LNCaP clone FGC (cell line): Measurements from ENCODE around the gene MSANTD1.

Experiments used
- DNase-seq: peaks from one replicate; pipeline ENCODE4 v3.0.0-alpha.2; 2011; ENCODE audit warnings: low read depth
- H3K4me3 ChIP-seq: 2 replicates; pipeline ENCODE4 v1.5.1; 2011; ENCODE audit warnings: mild to moderate bottlenecking, low read depth, low read length, control low read depth
- TF ChIP-seq, protein P1 (sequence below): IDR thresholded peaks from 2 replicates; pipeline ENCODE4 v1.5.1; 2012; ENCODE audit warnings: mild to moderate bottlenecking; ENCODE audit not compliant: control insufficient read depth, insufficient read depth; ENCODE audit errors: extremely low read depth

MSANTD1 gene

DNA sequence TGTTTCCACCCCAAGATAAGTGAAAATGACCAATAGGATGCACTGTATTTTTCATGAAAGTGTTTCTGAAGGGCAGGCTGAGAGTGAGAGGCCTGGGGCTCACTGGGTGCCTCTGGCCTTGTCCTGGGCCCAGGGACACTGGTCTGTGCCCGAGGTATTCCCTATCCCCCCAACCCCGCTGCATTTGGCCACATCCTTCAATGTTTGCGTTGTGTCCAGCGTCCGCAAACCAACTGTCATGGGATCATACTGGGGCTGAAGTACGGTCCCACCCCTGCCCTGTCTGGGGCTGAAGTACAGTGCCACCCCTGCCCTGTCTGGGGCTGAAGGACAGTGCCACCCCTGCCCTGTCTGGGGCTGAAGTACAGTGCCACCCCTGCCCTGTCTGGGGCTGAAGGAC lies 22.0 kb upstream of the MSANTD1 start:
- no peak overlapping the region for H3K4me3 ChIP-seq
- TF ChIP-seq, protein P1, sequence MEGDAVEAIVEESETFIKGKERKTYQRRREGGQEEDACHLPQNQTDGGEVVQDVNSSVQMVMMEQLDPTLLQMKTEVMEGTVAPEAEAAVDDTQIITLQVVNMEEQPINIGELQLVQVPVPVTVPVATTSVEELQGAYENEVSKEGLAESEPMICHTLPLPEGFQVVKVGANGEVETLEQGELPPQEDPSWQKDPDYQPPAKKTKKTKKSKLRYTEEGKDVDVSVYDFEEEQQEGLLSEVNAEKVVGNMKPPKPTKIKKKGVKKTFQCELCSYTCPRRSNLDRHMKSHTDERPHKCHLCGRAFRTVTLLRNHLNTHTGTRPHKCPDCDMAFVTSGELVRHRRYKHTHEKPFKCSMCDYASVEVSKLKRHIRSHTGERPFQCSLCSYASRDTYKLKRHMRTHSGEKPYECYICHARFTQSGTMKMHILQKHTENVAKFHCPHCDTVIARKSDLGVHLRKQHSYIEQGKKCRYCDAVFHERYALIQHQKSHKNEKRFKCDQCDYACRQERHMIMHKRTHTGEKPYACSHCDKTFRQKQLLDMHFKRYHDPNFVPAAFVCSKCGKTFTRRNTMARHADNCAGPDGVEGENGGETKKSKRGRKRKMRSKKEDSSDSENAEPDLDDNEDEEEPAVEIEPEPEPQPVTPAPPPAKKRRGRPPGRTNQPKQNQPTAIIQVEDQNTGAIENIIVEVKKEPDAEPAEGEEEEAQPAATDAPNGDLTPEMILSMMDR, result no peak
- DNase-seq, result no peak

DNA sequence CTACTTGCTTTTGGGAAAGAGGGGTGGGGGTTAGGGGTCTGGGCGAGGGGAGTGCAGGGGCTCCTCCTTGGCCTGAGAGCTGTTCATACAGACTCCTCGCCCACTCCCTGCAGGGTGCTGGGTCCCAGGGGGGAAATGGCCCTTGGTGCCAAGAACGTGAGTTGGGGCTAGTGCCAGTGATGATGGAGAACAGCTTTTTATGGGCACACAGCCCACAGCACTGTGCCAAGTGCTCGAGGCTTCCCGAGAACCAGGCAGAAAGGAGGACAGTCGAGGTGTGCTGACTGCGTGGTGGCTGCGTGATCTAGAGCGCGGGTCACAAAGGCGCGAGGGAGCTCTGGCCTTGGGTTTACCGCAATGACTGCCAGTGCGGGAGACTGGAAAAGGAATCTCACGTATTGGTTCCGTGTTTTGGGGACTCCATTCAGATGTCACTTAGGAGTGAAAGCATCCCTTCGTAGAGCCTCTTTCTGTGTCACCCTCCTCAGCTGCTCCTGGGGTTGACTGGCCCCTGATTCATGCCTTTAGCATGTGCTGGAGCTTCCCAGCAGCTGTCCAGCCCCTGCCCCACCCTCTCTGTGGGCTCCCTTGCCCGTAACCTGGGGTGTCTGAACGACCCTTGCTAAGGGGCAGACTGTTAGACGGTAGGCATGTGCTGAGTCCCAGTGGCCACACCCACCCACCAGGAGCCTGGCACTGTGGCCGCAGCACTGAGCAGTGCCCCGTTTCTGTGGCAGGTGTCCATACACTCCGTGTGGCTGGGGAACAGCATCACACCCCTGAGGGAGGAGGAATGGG lies 20.9 kb upstream of the MSANTD1 start:
- TF ChIP-seq, protein P1, result no peak
- H3K4me3 ChIP-seq, result no peak overlapping the region
- no peak for DNase-seq

DNA sequence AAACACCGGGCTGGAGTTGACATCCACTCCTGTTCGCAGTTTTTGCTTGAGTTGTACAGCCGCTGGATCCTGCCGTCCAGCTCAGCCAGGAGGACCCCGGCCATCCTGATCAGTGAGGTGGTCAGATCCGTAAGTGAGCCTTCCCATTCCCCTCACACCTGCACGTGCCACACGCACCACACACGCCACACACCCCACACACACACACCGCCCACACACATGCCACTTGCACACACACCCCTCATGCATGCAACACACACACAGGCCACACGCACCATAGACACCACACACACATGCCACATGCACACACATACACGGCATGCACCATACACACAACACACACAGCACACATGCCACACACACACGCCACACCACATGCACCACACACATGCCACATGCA lies 20.1 kb upstream of the MSANTD1 start:
- TF ChIP-seq, protein P1, result no peak
- no peak for DNase-seq
- H3K4me3 ChIP-seq, result no peak overlapping the region

DNA sequence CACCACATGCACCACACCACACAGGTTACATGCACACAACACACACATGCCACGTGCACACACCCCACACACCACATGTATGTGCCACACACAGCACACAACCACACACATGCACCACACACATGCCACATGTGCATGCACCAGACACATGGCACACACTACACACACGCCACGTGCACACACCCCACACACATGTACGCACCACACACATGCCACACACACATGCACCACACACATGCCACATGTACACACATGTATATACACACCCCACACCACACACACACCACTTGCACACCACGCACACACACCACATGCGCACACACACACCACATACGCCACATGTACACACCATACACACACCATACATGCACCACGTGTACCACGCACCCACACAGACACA lies 19.6 kb upstream of the MSANTD1 start:
- TF ChIP-seq, protein P1, result no peak
- no peak for DNase-seq
- H3K4me3 ChIP-seq, result no peak overlapping the region

DNA sequence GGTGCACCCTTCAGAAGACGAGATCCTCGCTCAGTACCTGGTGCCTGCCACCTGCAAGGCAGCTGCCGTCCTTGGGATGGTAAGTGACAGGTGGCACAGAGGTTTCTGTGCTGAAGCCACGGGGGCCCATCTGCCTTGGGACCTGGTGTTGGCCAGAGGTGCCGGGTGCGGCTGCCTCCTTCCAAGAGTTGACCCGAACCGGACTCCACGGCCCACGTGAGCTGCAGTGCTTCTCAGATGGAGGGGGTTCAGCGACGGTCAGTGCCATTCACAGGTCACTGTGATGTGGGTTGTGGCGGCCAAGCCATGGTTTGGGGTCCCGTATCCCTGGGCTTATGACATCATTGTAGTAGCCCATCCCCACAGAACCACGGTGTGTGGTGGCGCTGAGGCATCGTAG lies 19.0 kb upstream of the MSANTD1 start:
- H3K4me3 ChIP-seq, result no peak overlapping the region
- TF ChIP-seq, protein P1, result no peak
- no peak for DNase-seq

DNA sequence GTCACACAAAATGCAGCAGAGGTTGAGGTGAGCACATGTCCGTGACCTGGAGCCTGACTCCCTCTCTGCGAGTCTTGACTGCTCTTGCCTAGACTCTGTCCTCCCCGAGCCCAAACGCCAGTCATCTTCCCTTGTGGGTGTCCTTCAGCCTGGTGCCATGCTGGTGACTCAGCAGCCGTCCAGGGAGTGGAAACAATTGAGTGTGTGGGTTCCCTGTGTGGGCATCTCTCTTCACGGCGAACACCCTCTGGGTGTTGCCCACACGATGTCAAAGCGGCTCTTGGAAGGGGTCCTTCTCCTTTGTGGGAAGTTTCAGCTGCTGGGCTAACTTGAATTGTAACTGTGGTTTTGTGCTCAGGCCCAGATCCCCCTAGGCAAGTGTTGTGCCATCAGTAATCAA lies 17.5 kb upstream of the MSANTD1 start:
- no peak for DNase-seq
- TF ChIP-seq, protein P1, result no peak
- H3K4me3 ChIP-seq, result no peak overlapping the region

DNA sequence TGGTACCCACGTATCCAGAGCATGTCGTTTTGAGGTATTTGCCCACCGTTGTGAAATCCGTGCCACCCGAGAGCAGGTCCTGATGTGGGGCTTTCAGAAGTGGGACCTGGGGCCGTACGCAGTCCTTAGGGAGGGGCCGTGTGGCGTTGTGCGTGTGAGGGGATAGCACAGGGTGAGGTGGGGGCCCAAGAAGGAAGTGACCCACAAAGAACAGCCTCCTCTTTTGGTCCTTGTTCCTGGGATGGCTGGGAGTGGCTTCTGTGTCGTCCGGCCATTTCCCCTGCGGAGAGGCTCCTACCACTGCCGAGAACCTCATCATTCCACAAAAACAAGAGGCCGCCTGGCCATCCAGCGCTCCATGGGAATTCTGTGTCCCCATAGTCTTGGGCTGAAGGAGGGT lies 17.0 kb upstream of the MSANTD1 start:
- no peak overlapping the region for H3K4me3 ChIP-seq
- DNase-seq, result no peak
- TF ChIP-seq, protein P1, result no peak
